Activated gamma-delta T cell treated with Interleukin-2 at 50 U/mL for 16 hours (primary cell): ENCODE data around the gene TNRC6C.
A peak's percentile ranks its signal among the peaks of the same experiment; 100 is the strongest.

ENCODE experiments used
- DNase-seq: peaks from one replicate; pipeline ENCODE4 v3.0.0-alpha.2; 2020

Gene TNRC6C

GRCh38 chr17:77957857-77958715 is at the start of gene TNRC6C:
Gene TNRC6C, plus strand, starts transcription at chr17:77958703. Its CDS starts 45,504 bp downstream, at chr17:78004207.
- peak; percentile 100 for DNase-seq

GRCh38 chr17:77909236-77909635 is 49.3 kb upstream of the TNRC6C start:
- DNase-seq: no peak

GRCh38 chr17:77909816-77910215 is 48.7 kb upstream of the TNRC6C start:
- no peak for DNase-seq

GRCh38 chr17:77914385-77915254 is 43.9 kb upstream of the TNRC6C start:
- DNase-seq: no peak

- no peak for DNase-seq
Measured at GRCh38 chr17:77915594-77916021, 42.9 kb upstream of the TNRC6C start.

GRCh38 chr17:77916264-77916663 is 42.2 kb upstream of the TNRC6C start:
- DNase-seq: no peak

GRCh38 chr17:77916703-77917481 is 41.6 kb upstream of the TNRC6C start:
- no peak for DNase-seq

GRCh38 chr17:77919276-77919675 is 39.2 kb upstream of the TNRC6C start:
- DNase-seq: no peak

GRCh38 chr17:77923135-77923534 is 35.4 kb upstream of the TNRC6C start:
- no peak for DNase-seq

- DNase-seq: no peak
Measured at GRCh38 chr17:77923776-77924513, 34.6 kb upstream of the TNRC6C start.

- DNase-seq: no peak
Measured at GRCh38 chr17:77924757-77925336, 33.7 kb upstream of the TNRC6C start.

GRCh38 chr17:77925831-77926543 is 32.5 kb upstream of the TNRC6C start:
- DNase-seq: no peak

GRCh38 chr17:77926981-77927380 is 31.5 kb upstream of the TNRC6C start:
- DNase-seq: no peak

GRCh38 chr17:77927777-77928518 is 30.6 kb upstream of the TNRC6C start:
- DNase-seq: no peak

- no peak for DNase-seq
Measured at GRCh38 chr17:77928519-77929179, 29.9 kb upstream of the TNRC6C start.

- no peak for DNase-seq
Measured at GRCh38 chr17:77929180-77929564, 29.3 kb upstream of the TNRC6C start.

GRCh38 chr17:77929871-77930436 is 28.5 kb upstream of the TNRC6C start:
- DNase-seq: no peak

- no peak for DNase-seq
Measured at GRCh38 chr17:77930780-77931768, 27.4 kb upstream of the TNRC6C start.
